ENCODE data around the gene SEPHS1. TPM values are rescaled to one million over a fixed set of nuclear protein-coding genes. Genes with fewer than 3 reads are reported as not detected.
"Not testable (repeated sequence)": the region's sequence is repeated elsewhere in the genome, so short reads cannot be mapped to it uniquely, and the experiment has no call there.

The SEPHS1 gene
- total RNA-seq, 2 donors from 2014 or later, result 127 to 268 TPM

DNA sequence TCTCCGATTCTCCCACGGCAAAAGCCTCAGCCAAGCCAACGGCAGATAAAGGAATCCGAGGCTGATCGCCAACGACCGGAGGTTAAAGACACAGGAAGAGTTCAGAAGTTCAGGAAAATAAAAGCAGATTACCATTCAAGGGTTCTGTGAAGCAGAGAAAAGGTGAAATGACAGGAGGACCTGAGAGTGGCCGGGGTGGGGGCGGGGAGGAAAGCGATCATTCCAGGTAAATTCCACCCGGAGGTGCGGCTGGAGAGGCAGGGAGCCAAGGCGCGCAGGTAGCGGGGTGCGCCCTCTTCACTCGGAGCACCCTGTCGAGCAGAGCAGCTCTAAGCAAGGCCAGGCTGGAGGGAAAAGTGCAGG is 35.3 kb upstream of the SEPHS1 start:
- H3K27me3 ChIP-seq (ENCODE audit: control insufficient read depth, insufficient read depth, low read length, poor library complexity, severe bottlenecking), result peaks cover 4% of the 10 kb centered on the region
- H3K9ac ChIP-seq (ENCODE audit: extremely low read depth, low read length, poor library complexity, severe bottlenecking), result no peak overlapping the region
- no peaks in the 10 kb centered on the region for H3K4me1 ChIP-seq (ENCODE audit: control insufficient read depth, insufficient read depth, low read length)
- H3K4me3 ChIP-seq (ENCODE audit: low read length), result no peak overlapping the region
- TF ChIP-seq CTCF (conservative IDR thresholded peaks at IDR 0.05), result no peak
- Mint-ChIP-seq H3K4me3 (peak overlapping the region; percentile 67), H3K36me3 (ENCODE audit: low read depth) (no peaks in the 10 kb centered on the region), H3K9me3 (peaks cover 2% of the 10 kb centered on the region), H3K27me3 (ENCODE audit: insufficient read depth) (peaks cover 44% of the 10 kb centered on the region), H3K27ac (no peak overlapping the region), H3K4me1 (peaks cover 10% of the 10 kb centered on the region)
- 72 to 81% methylated on average over 11 to 18 of the region's 18 CpGs for WGBS, 2 experiments (ENCODE audit: insufficient coverage in 1 of 2, insufficient read length in 1 of 2)
- no peaks in the 10 kb centered on the region for H3K36me3 ChIP-seq (ENCODE audit: control insufficient read depth, insufficient read depth, low read length)
- no peak overlapping the region for H3K27ac ChIP-seq (ENCODE audit: low read depth, low read length)
- H3K9me3 ChIP-seq (ENCODE audit: control insufficient read depth, low read length), result no peaks in the 10 kb centered on the region
- DNase-seq, result peak; percentile 72

DNA sequence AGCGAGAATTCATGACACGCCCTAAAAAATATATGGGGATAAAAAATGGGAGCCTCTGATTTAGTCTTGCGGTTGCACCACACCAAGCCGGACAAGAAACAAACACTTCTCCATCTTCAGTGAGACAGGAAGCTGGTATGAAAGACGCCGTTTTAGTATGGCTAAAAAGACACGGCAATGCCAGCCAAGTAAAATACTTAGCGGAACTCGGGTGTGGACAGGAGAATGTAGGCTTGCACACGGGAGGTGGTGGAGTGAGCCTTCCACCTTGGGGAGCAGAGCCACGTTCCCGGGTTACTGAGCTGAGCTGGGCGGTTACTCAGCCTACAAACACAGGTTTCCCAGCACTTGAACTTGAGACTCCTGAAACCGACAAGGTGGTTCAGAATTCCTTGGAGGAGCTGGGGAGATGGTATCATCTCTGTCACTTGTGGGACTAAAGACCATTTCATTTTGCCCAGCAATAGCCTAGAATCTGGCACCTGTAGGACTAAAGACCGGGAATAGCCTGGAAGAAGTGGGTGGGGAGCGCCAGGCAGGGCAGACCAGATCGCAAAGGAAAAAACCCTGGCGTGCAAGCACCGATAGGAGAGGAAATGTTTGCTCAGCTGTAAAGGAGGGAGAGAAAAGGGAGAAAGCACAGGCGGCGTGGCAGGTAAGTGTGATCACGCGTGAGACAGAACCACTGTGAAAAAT is 34.8 kb upstream of the SEPHS1 start:
- WGBS, 2 experiments (ENCODE audit: insufficient coverage in 1 of 2, insufficient read length in 1 of 2), result 80 to 83% methylated on average over 17 to 23 of the region's 23 CpGs
- H3K27me3 ChIP-seq (ENCODE audit: control insufficient read depth, insufficient read depth, low read length, poor library complexity, severe bottlenecking), result peaks cover 4% of the 10 kb centered on the region
- peaks cover 10% of the 10 kb centered on the region for H3K4me1 Mint-ChIP-seq
- no peaks in the 10 kb centered on the region for H3K4me1 ChIP-seq (ENCODE audit: control insufficient read depth, insufficient read depth, low read length)
- peak; percentile 58 for DNase-seq
- H3K9ac ChIP-seq (ENCODE audit: extremely low read depth, low read length, poor library complexity, severe bottlenecking), result no peak overlapping the region
- H3K27ac Mint-ChIP-seq, result no peak overlapping the region
- TF ChIP-seq CTCF (conservative IDR thresholded peaks at IDR 0.05), result no peak
- H3K36me3 ChIP-seq (ENCODE audit: control insufficient read depth, insufficient read depth, low read length), result no peaks in the 10 kb centered on the region
- H3K27ac ChIP-seq (ENCODE audit: low read depth, low read length), result no peak overlapping the region
- no peak overlapping the region for H3K4me3 ChIP-seq (ENCODE audit: low read length)
- H3K9me3 Mint-ChIP-seq, result peaks cover 2% of the 10 kb centered on the region
- peak overlapping the region; percentile 67 for H3K4me3 Mint-ChIP-seq
- peaks cover 43% of the 10 kb centered on the region for H3K27me3 Mint-ChIP-seq (ENCODE audit: insufficient read depth)
- H3K36me3 Mint-ChIP-seq (ENCODE audit: low read depth), result no peaks in the 10 kb centered on the region
- no peaks in the 10 kb centered on the region for H3K9me3 ChIP-seq (ENCODE audit: control insufficient read depth, low read length)

DNA sequence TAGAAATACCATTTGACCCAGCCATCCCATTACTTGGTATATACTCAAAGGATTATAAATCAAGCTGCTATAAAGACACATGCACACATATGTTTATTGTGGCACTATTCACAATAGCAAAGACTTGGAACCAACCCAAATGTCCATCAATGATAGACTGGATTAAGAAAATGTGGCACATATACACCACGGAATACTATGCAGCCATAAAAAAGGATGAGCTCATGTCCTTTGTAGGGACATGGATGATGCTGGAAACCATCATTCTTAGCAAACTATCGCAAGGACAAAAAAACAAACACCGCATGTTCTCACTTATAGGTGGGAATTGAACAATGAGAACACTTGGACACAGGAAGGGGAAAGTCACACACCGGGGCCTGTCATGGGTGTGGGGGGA is 31.0 kb upstream of the SEPHS1 start:
- not testable (repeated sequence) for H3K27ac ChIP-seq (ENCODE audit: low read depth, low read length); H3K36me3 Mint-ChIP-seq (ENCODE audit: low read depth); H3K9me3 Mint-ChIP-seq; H3K9ac ChIP-seq (ENCODE audit: extremely low read depth, low read length, poor library complexity, severe bottlenecking); H3K4me3 ChIP-seq (ENCODE audit: low read length); H3K4me1 ChIP-seq (ENCODE audit: control insufficient read depth, insufficient read depth, low read length); H3K9me3 ChIP-seq (ENCODE audit: control insufficient read depth, low read length); H3K27me3 ChIP-seq (ENCODE audit: control insufficient read depth, insufficient read depth, low read length, poor library complexity, severe bottlenecking); DNase-seq; H3K4me3 Mint-ChIP-seq; H3K27ac Mint-ChIP-seq; H3K36me3 ChIP-seq (ENCODE audit: control insufficient read depth, insufficient read depth, low read length)
- WGBS, 2 experiments (ENCODE audit: insufficient coverage in 1 of 2, insufficient read length in 1 of 2), result 100% methylated on average over 3 of the region's 4 CpGs; no CpG with 5 or more reads in 1 of the 2 experiments
- Mint-ChIP-seq H3K4me1 (peaks cover 10% of the 10 kb centered on the region), H3K27me3 (ENCODE audit: insufficient read depth) (peaks cover 32% of the 10 kb centered on the region)

DNA sequence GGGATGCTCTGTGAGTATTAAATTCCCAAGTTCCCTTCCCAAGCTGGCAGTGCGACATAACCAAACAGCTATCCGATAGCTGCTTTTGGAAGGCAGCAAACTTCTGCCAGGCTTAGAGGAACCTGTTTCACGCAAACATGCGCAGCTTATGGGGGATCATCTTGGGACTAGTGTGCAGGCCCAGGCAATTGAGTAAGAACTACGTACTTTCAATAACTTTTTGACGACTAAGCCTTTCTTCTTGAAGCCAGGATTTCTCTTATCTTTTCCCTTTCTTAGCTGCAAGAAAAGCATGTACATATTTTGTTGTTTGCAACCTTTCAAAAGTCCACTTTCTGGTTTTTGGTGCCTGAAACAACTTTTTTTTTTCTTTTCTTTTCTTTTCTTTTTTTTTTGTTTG is 28.7 kb upstream of the SEPHS1 start:
- Histone ChIP-seq H3K4me3 (ENCODE audit: low read length) (no peak overlapping the region), H3K27me3 (ENCODE audit: control insufficient read depth, insufficient read depth, low read length, poor library complexity, severe bottlenecking) (no peaks in the 10 kb centered on the region), H3K9me3 (ENCODE audit: control insufficient read depth, low read length) (no peaks in the 10 kb centered on the region), H3K27ac (ENCODE audit: low read depth, low read length) (no peak overlapping the region), H3K36me3 (ENCODE audit: control insufficient read depth, insufficient read depth, low read length) (no peaks in the 10 kb centered on the region), H3K9ac (ENCODE audit: extremely low read depth, low read length, poor library complexity, severe bottlenecking) (no peak overlapping the region), H3K4me1 (ENCODE audit: control insufficient read depth, insufficient read depth, low read length) (no peaks in the 10 kb centered on the region)
- no peak overlapping the region for H3K4me3 Mint-ChIP-seq
- H3K4me1 Mint-ChIP-seq, result no peaks in the 10 kb centered on the region
- H3K36me3 Mint-ChIP-seq (ENCODE audit: low read depth), result no peaks in the 10 kb centered on the region
- TF ChIP-seq CTCF (conservative IDR thresholded peaks at IDR 0.05), result no peak
- H3K27me3 Mint-ChIP-seq (ENCODE audit: insufficient read depth), result peaks cover 12% of the 10 kb centered on the region
- no peak for DNase-seq
- peaks cover 2% of the 10 kb centered on the region for H3K9me3 Mint-ChIP-seq
- 94 to 96% methylated on average over 6 of the region's 6 CpGs for WGBS, 2 experiments (ENCODE audit: insufficient coverage in 1 of 2, insufficient read length in 1 of 2)
- no peak overlapping the region for H3K27ac Mint-ChIP-seq
